ENCODE measurements around the gene ELFN1.
A peak's percentile ranks its signal among the peaks of the same experiment; 100 is the strongest.

ELFN1 gene

DNA sequence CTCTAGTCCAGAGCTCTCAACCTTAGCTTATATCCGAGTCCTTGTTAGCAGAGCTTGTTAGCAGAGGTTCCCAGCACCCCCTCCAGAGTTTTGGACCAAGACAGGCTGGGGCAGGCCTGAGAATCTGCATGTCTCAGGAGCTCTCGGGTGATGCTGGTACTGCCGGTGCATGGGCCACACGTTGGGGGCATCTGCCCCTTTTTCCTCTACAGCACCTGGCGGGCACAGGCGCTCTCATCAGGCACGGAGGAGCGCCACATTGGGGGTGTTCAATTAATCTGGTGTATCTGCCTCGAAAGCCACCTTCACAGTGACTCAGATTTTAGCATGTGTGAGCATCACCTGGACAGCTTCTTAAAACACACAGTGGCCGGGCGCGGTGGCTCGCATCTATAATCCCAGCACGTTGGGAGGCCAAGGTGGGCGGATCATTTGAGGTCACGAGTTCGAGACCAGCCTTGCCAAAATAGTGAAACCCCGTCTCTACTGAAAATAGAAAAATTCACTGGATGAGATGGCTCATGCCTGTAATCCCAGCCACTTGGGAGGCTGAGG is 117.7 kb downstream of the ELFN1 start:
- DNase-seq (ENCODE audit: extremely low read depth, low read depth): no peak
- TF ChIP-seq, protein P1, sequence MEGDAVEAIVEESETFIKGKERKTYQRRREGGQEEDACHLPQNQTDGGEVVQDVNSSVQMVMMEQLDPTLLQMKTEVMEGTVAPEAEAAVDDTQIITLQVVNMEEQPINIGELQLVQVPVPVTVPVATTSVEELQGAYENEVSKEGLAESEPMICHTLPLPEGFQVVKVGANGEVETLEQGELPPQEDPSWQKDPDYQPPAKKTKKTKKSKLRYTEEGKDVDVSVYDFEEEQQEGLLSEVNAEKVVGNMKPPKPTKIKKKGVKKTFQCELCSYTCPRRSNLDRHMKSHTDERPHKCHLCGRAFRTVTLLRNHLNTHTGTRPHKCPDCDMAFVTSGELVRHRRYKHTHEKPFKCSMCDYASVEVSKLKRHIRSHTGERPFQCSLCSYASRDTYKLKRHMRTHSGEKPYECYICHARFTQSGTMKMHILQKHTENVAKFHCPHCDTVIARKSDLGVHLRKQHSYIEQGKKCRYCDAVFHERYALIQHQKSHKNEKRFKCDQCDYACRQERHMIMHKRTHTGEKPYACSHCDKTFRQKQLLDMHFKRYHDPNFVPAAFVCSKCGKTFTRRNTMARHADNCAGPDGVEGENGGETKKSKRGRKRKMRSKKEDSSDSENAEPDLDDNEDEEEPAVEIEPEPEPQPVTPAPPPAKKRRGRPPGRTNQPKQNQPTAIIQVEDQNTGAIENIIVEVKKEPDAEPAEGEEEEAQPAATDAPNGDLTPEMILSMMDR (IDR thresholded peaks at IDR 0.05; ENCODE audit: low read depth, low read length, missing control alignments): no peak
- H3K4me3 ChIP-seq (replicated peaks; ENCODE audit: low read depth, low read length): no peak overlapping the region

DNA sequence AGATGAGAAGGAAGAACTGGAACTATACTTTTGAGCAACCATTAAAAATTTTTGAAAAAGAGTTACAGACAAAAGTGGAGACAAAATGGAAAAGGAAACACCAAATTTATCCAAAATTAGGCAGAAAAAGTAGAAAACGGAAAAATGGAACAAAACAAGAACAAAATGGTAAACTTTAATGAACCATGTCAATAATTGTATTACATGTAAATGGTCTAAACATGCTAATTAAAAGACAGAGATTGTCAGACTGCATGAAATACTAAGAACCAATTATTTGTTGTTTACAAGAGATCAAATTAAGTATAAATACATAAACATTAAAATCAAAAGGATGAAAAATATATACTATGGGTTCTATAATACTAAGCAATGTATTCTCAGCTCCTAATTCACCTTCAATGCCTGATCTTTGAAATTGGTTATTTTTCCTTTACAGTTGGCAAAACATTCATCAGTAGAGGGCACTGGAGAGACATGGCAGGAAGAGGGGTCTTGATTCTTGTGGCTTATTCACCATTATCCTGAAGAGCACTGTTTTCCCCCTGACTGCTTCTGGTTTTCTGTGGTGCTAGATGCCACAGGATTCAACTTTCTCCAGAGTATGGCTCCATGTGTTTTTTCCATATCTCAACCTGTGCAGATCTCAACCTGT is 124.9 kb downstream of the ELFN1 start:
- H3K4me3 ChIP-seq (replicated peaks; ENCODE audit: low read depth, low read length): no peak overlapping the region
- peak; percentile 10 for DNase-seq (ENCODE audit: extremely low read depth, low read depth)
- TF ChIP-seq, protein P1 (IDR thresholded peaks at IDR 0.05; ENCODE audit: low read depth, low read length, missing control alignments): peak; percentile 41
